ENCODE results near the gene HINFP. TPM values are rescaled to one million over a fixed set of nuclear protein-coding genes. Genes with fewer than 3 reads are reported as not detected.

Gene HINFP
- total RNA-seq, 1 donor from 2014 or later = 32.8 TPM

DNA sequence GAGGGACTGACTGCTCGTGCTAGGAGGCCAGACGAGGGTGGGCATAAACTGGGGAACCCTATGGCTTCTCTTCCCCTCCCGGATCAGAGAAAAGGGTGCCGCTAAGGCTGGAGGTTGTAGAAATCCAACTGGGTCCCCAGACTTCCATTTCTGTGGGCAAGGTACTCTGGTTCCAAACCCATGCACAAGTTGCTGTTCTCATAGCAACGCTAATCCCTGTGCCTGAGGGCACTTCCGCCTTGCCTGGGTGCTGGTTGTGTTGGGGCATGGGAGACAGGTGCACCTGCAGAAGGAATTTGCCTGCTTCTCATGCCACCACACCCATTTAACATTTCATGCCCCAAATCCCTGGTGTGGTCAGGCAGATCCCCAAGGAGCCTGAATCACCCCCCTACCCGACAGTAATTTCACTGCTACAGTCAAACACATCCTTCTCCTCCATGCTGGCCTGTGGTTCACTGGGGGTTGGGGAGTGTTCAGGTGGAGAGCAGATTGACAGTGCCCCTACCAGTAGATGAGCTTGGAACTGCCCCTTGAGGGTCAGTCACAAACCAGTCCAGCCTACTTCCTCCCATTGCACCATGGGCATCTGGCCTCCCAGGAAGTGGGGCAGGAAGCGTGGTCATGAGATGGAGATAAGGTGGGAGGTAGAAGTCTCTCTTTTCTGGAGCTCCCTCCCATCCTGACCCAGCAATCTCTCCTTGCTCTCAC is 13.1 kb upstream of the HINFP start:
- DNase-seq (ENCODE audit: low spot score in 2 of 2, unreplicated experiment in 2 of 2) = no peak
- no peaks in the 10 kb centered on the region for H3K27me3 Mint-ChIP-seq (ENCODE audit: low read depth)
- no peaks in the 10 kb centered on the region for H3K9me3 Mint-ChIP-seq
- peak overlapping the region; percentile 63 for H3K27ac Mint-ChIP-seq
- TF ChIP-seq, protein P1, sequence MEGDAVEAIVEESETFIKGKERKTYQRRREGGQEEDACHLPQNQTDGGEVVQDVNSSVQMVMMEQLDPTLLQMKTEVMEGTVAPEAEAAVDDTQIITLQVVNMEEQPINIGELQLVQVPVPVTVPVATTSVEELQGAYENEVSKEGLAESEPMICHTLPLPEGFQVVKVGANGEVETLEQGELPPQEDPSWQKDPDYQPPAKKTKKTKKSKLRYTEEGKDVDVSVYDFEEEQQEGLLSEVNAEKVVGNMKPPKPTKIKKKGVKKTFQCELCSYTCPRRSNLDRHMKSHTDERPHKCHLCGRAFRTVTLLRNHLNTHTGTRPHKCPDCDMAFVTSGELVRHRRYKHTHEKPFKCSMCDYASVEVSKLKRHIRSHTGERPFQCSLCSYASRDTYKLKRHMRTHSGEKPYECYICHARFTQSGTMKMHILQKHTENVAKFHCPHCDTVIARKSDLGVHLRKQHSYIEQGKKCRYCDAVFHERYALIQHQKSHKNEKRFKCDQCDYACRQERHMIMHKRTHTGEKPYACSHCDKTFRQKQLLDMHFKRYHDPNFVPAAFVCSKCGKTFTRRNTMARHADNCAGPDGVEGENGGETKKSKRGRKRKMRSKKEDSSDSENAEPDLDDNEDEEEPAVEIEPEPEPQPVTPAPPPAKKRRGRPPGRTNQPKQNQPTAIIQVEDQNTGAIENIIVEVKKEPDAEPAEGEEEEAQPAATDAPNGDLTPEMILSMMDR (IDR thresholded peaks at IDR 0.05; ENCODE audit: unreplicated experiment) = no peak
- peaks cover 40% of the 10 kb centered on the region for H3K4me1 Mint-ChIP-seq
- H3K36me3 Mint-ChIP-seq = peaks cover 7% of the 10 kb centered on the region
- H3K4me3 Mint-ChIP-seq = peak overlapping the region; percentile 85

DNA sequence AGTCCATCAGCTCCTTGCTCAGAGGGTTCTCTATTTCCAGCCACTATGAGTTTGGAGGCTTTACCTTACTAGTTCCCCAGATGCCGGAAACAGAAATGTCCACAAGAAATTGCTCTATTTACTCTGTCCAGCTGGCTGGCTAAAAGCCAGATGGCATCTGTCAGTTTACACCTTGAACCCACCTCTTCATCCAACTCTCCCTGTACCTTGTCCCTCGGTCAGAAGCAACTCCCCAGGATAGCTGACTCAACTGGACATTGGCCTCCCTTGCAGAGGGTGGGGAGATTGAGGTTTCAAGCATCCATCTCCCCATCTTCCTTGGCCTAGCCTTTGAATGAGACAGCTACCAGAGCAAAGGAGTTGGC is 12.5 kb upstream of the HINFP start:
- DNase-seq (ENCODE audit: low spot score in 2 of 2, unreplicated experiment in 2 of 2) = no peak
- Mint-ChIP-seq H3K9me3 (no peaks in the 10 kb centered on the region), H3K4me3 (peak overlapping the region; percentile 85), H3K27me3 (ENCODE audit: low read depth) (no peaks in the 10 kb centered on the region), H3K36me3 (peaks cover 7% of the 10 kb centered on the region), H3K27ac (peak overlapping the region; percentile 63), H3K4me1 (peaks cover 37% of the 10 kb centered on the region)
- TF ChIP-seq, protein P1 (IDR thresholded peaks at IDR 0.05; ENCODE audit: unreplicated experiment) = no peak

DNA sequence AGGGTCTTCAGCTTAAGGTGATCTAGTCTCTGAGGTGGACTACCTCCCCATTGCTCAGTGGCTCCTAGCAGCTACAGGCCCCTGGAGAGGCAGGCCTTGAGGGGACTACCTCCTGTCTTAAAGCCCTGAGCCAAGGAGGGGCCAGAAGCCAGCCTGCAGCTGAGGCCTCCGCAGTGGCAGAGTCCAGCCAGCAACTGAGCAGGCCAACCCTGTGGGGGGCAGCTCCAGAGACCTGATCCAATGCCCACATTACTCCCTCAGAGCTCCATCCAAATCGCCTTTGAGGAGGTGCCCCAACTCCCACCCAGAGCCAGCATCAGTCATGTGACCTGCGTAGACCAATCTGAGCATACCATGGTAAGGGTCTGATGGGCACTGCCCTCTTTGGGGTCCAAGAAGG is 11.5 kb upstream of the HINFP start:
- Mint-ChIP-seq H3K4me3 (no peak overlapping the region), H3K9me3 (no peaks in the 10 kb centered on the region), H3K27me3 (ENCODE audit: low read depth) (no peaks in the 10 kb centered on the region), H3K27ac (no peak overlapping the region), H3K4me1 (peaks cover 29% of the 10 kb centered on the region), H3K36me3 (peaks cover 7% of the 10 kb centered on the region)
- no peak for DNase-seq (ENCODE audit: low spot score in 2 of 2, unreplicated experiment in 2 of 2)
- TF ChIP-seq, protein P1 (IDR thresholded peaks at IDR 0.05; ENCODE audit: unreplicated experiment) = no peak

DNA sequence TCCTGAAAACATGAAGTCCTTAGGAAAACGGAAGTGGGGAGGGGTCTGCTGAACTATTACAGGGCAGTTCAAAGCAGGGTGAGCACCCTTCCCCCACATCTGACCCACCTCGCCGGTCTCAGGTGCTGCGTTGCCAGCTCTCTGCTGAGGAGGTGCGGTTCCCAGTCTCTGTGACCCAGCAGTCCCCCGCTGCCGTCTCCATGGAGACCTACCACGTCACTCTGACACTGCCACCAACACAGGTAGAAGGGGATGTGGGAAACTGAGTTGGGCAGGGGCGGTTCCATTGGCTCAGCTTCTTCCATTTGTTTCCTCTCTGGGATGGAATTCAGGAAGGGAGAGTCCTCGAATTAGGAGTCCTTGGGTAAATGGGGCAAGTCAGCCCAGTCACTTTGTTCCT is 10.9 kb upstream of the HINFP start:
- H3K27ac Mint-ChIP-seq = no peak overlapping the region
- no peak for DNase-seq (ENCODE audit: low spot score in 2 of 2, unreplicated experiment in 2 of 2)
- H3K27me3 Mint-ChIP-seq (ENCODE audit: low read depth) = no peaks in the 10 kb centered on the region

DNA sequence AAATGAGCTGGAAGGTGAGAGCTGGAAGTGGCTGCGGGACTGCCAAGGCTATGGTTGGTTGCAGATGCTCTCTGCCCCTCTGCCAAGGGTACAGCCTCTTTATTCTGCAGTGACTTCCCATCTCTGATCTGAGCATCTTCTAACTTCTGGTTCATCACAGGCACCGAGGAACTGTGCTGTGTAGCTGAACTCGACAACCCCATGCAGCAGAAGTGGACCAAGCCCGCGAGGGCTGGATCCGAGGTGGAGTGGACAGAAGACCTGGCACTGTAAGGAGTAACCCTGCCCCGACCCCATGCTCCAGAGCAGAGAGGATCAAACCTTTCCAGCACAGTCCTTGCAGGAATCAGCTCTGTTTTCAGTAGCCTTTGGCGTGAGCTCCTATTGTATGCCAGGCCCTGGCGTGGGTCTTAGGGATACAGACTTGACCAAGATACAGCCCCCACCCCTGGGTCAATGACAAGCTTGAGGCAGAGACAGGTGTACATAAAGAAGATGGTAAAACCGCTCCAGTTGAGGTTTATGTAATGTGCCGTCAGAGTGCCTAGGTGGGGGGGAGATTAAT is 9.9 kb upstream of the HINFP start:
- H3K9me3 Mint-ChIP-seq = no peaks in the 10 kb centered on the region
- H3K4me3 Mint-ChIP-seq = no peak overlapping the region
- DNase-seq (ENCODE audit: low spot score in 2 of 2, unreplicated experiment in 2 of 2) = no peak
- no peaks in the 10 kb centered on the region for H3K27me3 Mint-ChIP-seq (ENCODE audit: low read depth)
- TF ChIP-seq, protein P1 (IDR thresholded peaks at IDR 0.05; ENCODE audit: unreplicated experiment) = no peak
- H3K27ac Mint-ChIP-seq = no peak overlapping the region
- peaks cover 16% of the 10 kb centered on the region for H3K36me3 Mint-ChIP-seq
- H3K4me1 Mint-ChIP-seq = peaks cover 19% of the 10 kb centered on the region

More for the DNA sequence above, 10.9 kb upstream of the HINFP start:
- H3K9me3 Mint-ChIP-seq = no peaks in the 10 kb centered on the region
- no peak overlapping the region for H3K4me3 Mint-ChIP-seq
- TF ChIP-seq, protein P1 (IDR thresholded peaks at IDR 0.05; ENCODE audit: unreplicated experiment) = no peak
- peaks cover 26% of the 10 kb centered on the region for H3K4me1 Mint-ChIP-seq
- H3K36me3 Mint-ChIP-seq = peaks cover 11% of the 10 kb centered on the region

Data from mesothelial cell of epicardium (in vitro differentiated cells).